Activated naive CD4-positive, alpha-beta T cell treated with anti-CD3 and anti-CD28 coated beads, Interleukin-2, amount 10 ng/mL, durations not matched to agents 7 days and 5 days (primary cell): ENCODE results near the gene KCNS1.
"Not testable (repeated sequence)": the region's sequence is repeated elsewhere in the genome, so short reads cannot be mapped to it uniquely, and the experiment has no call there.

Source experiments
- CTCF ChIA-PET: fragments of 350-600 bp; sonication (Branson Sonifier 250); formaldehyde crosslinking; loops from one replicate; lab custom pipeline; 2021; ENCODE audit warnings: antibody characterized with exemption; lab: Charles Lee
- DNase-seq: peaks from one replicate; pipeline ENCODE4 v3.0.0-alpha.2; 2020
- H3K27ac Mint-ChIP-seq: one replicate; pipeline ENCODE4 v1.8.0; 2021; ENCODE audit warnings: mild to moderate bottlenecking, moderate library complexity, mixed read lengths
- H3K27me3 Mint-ChIP-seq: one replicate; pipeline ENCODE4 v1.8.0; 2021; ENCODE audit warnings: mild to moderate bottlenecking, mixed read lengths
- H3K36me3 Mint-ChIP-seq: one replicate; pipeline ENCODE4 v1.8.0; 2021; ENCODE audit warnings: mixed read lengths
- H3K4me1 Mint-ChIP-seq: one replicate; pipeline ENCODE4 v1.8.0; 2021; ENCODE audit warnings: mixed read lengths
- H3K4me3 Mint-ChIP-seq: one replicate; pipeline ENCODE4 v1.8.0; 2021; ENCODE audit warnings: mild to moderate bottlenecking, moderate library complexity, mixed read lengths
- H3K9me3 Mint-ChIP-seq: one replicate; pipeline ENCODE4 v1.8.0; 2021; ENCODE audit warnings: mixed read lengths

Gene KCNS1, protein sequence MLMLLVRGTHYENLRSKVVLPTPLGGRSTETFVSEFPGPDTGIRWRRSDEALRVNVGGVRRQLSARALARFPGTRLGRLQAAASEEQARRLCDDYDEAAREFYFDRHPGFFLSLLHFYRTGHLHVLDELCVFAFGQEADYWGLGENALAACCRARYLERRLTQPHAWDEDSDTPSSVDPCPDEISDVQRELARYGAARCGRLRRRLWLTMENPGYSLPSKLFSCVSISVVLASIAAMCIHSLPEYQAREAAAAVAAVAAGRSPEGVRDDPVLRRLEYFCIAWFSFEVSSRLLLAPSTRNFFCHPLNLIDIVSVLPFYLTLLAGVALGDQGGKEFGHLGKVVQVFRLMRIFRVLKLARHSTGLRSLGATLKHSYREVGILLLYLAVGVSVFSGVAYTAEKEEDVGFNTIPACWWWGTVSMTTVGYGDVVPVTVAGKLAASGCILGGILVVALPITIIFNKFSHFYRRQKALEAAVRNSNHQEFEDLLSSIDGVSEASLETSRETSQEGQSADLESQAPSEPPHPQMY

DNA sequence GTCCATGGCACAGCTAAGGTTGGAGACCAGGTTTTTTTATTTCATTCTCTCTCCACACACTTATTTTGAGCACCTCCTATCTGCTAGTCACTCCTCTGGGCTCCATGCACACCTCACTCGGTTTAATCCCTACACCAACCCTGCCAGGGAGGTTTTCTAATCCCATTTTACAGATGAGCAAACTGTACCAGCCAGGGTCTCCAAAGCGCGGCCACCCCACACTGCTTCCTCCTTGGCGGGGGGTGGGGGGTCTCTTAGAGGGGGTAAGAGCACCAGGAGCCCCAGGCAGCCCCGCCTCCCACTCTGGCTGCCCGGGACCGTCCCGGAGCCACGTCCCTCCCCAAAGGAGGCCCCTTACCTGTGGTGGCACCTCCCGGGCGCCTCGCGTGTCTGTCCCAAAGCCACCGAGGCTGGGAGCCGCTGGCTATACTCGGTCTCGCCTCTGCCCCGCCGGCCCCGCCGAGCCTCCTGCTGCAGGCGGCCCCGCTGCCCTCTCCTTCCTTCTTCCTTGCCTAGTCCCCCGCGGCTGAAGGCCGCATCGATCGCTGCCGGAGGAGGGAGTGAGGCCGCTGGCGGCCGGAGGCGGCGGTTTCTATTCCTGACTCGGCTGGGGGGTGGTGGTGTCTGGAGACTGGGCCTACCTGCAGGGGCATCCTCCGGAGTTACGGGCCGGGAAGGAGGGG is at the start of gene KCNS1:
KCNS1 (minus strand) TSS at position 565 of the 683 bp plus-strand sequence. CDS start 1,891 bp downstream, outside the sequence.
- no peaks in the 10 kb centered on the region for H3K36me3 Mint-ChIP-seq
- DNase-seq = no peak
- H3K27ac Mint-ChIP-seq = no peak within 1 kb of the TSS
- peaks cover 13% of the 10 kb centered on the region for H3K4me1 Mint-ChIP-seq
- H3K27me3 Mint-ChIP-seq = peaks cover 96% of the 10 kb centered on the region
- H3K4me3 Mint-ChIP-seq = no peak within 1 kb of the TSS
- H3K9me3 Mint-ChIP-seq = no peaks in the 10 kb centered on the region
- CTCF ChIA-PET = interaction anchor here (1.0 to 10.3 kb wide), 5 partner anchors 10 to 193 kb away, joined by 3 to 104 read pairs (median 6); no protein-coding TSS in a partner anchor

DNA sequence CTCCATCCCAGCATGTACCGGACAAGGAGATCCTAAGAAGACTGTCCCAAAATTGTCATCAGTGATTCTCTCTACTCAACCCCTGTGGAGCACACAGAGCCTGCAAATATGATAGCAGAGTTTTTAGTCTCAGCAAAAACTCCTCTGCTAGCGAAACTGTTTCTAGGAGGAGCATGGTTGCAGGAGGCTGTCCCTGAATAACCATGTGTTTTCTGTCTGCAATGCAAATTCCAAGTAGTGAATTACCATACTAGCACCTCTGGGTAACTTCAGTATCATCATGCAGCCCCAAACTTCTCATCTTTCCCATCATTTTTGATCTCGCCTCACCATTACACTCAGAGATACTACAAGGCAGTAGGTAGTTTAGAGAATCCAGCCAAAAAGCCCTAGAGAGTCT is 48.1 kb upstream of the KCNS1 start:
- Mint-ChIP-seq H3K27ac (no peak overlapping the region), H3K4me1 (no peaks in the 10 kb centered on the region), H3K36me3 (no peaks in the 10 kb centered on the region), H3K9me3 (no peaks in the 10 kb centered on the region), H3K4me3 (no peak overlapping the region), H3K27me3 (peaks cover 58% of the 10 kb centered on the region)
- CTCF ChIA-PET = no interaction called here
- DNase-seq = no peak

DNA sequence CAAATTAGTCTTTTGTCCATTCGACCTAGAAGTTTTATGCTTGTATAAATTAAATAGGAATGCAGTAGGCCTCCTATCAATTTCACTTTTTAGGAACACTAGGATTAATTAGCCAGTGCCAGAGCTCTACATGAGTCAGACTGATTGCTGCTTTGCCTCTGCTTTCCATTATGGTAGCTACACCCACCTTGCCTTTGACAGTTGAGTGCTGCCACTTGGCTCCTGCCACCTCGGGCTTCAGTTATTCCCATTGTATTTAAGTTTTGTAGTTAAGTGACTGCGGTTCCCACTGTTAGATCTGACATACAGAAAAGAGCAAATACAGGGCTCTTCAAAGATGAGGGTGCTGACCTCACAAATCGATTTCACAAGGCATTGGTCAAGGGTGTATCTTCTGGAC is 39.9 kb upstream of the KCNS1 start:
- no peaks in the 10 kb centered on the region for H3K4me1 Mint-ChIP-seq
- no peaks in the 10 kb centered on the region for H3K9me3 Mint-ChIP-seq
- no peak overlapping the region for H3K27ac Mint-ChIP-seq
- CTCF ChIA-PET = no interaction called here
- no peak overlapping the region for H3K4me3 Mint-ChIP-seq
- DNase-seq = no peak
- H3K36me3 Mint-ChIP-seq = no peaks in the 10 kb centered on the region
- H3K27me3 Mint-ChIP-seq = peaks cover 30% of the 10 kb centered on the region

DNA sequence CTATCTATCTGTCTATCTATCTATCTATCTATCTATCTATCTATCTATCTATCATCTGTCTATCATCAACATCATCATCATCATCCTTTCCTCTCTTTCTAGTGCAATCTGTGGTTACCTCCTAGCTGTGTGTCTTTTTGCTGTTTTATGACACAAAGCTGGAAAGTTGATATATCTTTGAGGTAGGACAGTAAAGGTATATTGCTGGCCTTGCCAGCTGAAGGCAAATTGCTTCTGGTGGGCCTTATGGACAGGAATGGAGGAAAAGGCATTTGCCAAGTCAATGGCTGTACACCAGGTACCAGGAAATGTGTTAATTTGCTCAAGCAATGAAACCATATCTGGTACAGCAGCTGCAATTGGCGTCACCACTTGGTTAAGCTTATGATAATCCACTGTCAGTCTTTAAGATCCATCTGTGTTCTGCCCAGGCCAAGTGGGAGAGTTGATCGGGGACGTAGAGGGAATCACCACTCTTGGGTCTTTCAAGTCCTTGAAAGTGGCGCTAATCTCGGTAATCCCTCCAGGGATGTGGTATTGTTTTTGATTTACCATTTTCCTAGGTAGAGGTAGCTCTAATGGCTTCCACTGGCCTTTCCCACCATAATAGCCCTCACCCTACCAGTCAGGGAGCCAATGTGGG is 38.9 kb upstream of the KCNS1 start:
- not testable (repeated sequence) for H3K9me3 Mint-ChIP-seq, DNase-seq, H3K36me3 Mint-ChIP-seq, H3K4me1 Mint-ChIP-seq, H3K27ac Mint-ChIP-seq, H3K4me3 Mint-ChIP-seq
- peaks cover 28% of the 10 kb centered on the region for H3K27me3 Mint-ChIP-seq
- CTCF ChIA-PET = interaction anchor here (0.9 to 2.5 kb wide), 9 partner anchors 10 to 631 kb away, joined by 3 to 36 read pairs (median 5); no protein-coding TSS in a partner anchor

DNA sequence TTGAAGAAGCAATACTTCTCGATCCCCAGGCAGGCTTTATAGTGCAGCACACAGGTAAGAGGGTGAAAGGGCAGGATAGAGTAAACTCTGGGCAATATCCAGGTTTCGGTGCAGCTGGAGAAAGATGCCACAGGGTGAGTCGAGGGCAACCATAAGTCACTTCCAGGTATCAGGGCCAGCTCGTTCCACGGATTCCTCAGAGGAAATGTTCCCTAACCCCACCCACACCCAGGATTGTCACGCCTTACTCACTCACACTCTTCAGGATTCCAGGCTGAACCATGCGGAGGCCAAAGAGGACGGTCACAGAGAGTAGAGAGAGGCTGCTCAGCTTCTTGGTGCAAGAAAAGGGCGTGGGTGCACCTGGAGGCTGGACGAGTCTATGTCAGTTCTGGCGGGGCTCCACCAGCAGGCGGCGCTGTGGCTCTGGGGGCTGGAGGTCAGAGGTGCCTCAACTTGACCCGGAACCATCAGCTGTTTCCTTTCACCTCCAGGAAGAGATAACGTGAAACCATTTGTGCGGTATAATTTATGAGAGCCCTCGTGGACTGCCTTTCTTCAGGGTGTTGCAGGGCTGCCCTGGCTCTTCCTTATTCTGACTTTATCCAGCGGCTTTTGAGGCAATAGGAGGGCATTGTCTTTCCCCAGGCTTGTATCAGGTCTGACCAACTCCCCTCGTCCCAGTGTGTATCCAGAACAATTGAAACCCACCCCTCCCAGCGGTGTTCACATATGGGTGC is 37.8 kb upstream of the KCNS1 start:
- Mint-ChIP-seq H3K4me3 (no peak overlapping the region), H3K36me3 (no peaks in the 10 kb centered on the region), H3K9me3 (no peaks in the 10 kb centered on the region), H3K4me1 (no peaks in the 10 kb centered on the region), H3K27me3 (peaks cover 24% of the 10 kb centered on the region), H3K27ac (no peak overlapping the region)
- CTCF ChIA-PET = interaction anchor here (0.6 to 2.5 kb wide), 14 partner anchors 9 to 632 kb away, joined by 3 to 36 read pairs (median 4); partner anchors contain the start of gene WFDC5
- peak; percentile 79 for DNase-seq

DNA sequence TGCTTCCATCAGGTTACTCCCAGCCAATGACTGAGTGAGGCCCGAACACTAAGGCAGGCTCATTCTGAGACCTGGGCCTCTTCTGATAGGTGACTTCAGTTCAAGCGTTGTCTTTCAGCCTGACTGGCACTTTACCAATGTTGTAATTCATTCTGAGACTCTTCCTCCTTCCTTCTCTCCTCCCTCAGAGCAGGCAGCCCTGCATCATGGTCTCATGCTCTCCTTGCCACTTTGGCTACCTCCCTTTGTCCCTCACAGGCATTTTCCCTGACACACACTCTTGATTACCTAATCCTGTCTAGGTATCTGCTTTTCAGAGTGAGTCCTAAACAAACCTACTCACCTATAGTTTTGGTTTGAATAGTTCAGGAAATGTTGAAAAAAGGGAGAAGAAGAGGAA is 36.0 kb upstream of the KCNS1 start:
- H3K27me3 Mint-ChIP-seq = peaks cover 16% of the 10 kb centered on the region
- no peaks in the 10 kb centered on the region for H3K4me1 Mint-ChIP-seq
- no peaks in the 10 kb centered on the region for H3K36me3 Mint-ChIP-seq
- CTCF ChIA-PET = no interaction called here
- no peak overlapping the region for H3K27ac Mint-ChIP-seq
- no peak overlapping the region for H3K4me3 Mint-ChIP-seq
- no peak for DNase-seq
- H3K9me3 Mint-ChIP-seq = no peaks in the 10 kb centered on the region

DNA sequence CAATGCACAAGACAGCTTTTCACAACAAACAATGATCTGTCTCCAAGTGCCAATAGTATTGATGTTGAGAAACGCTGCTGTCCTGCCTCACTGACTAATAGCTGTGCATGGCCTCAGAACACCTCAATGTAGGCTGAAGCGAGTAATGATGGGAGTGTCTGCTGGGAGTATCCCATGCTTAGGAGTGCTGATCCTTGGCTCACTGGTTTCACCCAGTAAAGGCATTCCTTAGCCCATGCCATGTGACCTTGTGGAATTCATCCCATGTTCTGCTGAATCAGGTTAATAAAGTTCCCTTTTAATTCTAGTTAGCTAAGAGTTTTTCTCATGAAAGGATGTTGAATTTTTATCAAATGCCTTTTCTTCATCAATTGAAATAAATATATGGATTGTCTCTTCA is 27.2 kb upstream of the KCNS1 start:
- CTCF ChIA-PET = no interaction called here
- Mint-ChIP-seq H3K4me3 (no peak overlapping the region), H3K27ac (no peak overlapping the region), H3K9me3 (no peaks in the 10 kb centered on the region), H3K4me1 (no peaks in the 10 kb centered on the region), H3K27me3 (peaks cover 33% of the 10 kb centered on the region), H3K36me3 (no peaks in the 10 kb centered on the region)
- DNase-seq = no peak

DNA sequence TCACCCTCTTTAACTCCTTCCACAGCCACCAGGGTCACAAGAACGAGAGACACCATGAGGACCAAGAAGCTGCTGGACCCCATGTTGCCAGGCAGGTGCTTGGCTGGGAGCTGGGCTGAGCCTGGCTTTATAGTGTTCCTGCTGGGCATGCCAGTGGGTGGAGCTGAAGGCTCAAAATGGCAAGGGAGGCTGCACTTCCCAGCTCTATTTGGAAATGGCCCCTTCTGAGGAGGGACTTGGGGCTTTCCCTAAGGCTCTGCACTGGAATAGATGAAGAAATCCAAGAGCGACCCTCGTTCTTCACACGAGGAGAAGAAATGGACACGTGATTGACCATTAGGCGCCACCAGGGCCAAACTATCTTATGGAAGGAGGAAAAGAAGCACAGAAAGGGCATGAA is 23.4 kb upstream of the KCNS1 start, which contains the start of gene WFDC12:
WFDC12 (minus strand) TSS at position 101 of the 400 bp plus-strand sequence; CDS start at position 83, 18 bp downstream.
- no peak within 1 kb of the TSS for H3K27ac Mint-ChIP-seq
- no peak for DNase-seq
- no peaks in the 10 kb centered on the region for H3K9me3 Mint-ChIP-seq
- CTCF ChIA-PET = no interaction called here
- H3K27me3 Mint-ChIP-seq = peaks cover 32% of the 10 kb centered on the region
- H3K4me3 Mint-ChIP-seq = no peak within 1 kb of the TSS
- H3K36me3 Mint-ChIP-seq = no peaks in the 10 kb centered on the region
- no peaks in the 10 kb centered on the region for H3K4me1 Mint-ChIP-seq

DNA sequence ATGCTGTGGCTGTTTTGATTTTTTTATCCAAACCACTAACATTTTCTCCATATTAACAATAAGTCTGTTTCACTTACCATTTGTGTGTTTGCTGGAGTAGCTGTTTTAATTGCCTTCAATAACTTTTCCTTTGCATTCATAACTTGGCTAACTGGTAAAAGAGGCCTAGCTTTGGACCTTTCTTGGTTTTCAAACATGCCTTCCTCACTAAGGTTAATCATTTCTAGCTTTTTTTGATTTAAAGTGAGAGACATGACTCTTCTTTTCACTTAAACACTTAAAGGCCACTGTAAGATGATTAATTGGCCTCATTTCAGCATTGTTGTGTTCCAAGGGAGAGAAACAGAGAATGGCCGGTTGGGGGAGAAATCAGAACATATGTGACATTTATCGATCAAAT is 20.5 kb upstream of the KCNS1 start:
- Mint-ChIP-seq H3K4me1 (no peaks in the 10 kb centered on the region), H3K4me3 (no peak overlapping the region), H3K9me3 (no peaks in the 10 kb centered on the region), H3K27ac (no peak overlapping the region), H3K36me3 (no peaks in the 10 kb centered on the region), H3K27me3 (peaks cover 36% of the 10 kb centered on the region)
- DNase-seq = no peak
- CTCF ChIA-PET = interaction anchor here (1.0 to 1.1 kb wide), 2 partner anchors 17 to 77 kb away, joined by 3 read pairs; no protein-coding TSS in a partner anchor

DNA sequence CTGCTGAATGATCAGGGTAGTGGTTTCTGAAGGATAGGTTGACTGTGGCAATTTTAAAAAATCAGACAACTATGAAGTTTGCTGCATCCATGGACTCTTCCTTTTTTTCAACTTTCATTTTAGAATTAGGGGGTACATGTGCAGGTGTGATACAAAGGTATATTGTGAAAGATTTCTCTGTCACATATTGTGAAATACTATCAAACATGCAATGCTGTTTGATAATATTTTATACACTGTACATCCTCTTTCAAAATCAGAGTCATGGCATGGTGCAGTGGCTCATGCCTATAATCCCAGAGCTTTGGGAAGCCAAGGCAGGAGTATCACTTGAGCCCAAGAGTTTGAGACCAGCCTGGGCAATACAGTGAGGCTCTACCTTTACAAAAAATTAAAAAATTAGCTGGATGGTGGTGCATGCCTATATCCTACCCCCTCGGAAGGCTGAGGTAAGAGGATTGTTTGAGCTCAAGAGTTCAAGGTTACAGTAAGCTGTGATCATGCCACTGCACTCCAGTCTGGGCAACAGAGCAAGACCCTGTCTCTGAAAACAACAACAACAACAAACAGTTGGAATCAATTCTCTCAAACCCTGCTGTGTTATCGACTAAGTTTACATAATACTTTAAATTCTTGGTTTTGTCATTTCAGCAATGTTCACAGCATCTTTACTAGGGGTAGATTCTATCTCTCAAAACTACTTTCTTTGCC is 18.8 kb upstream of the KCNS1 start:
- DNase-seq = no peak
- Mint-ChIP-seq H3K9me3 (no peaks in the 10 kb centered on the region), H3K4me1 (no peaks in the 10 kb centered on the region), H3K27me3 (peaks cover 40% of the 10 kb centered on the region), H3K27ac (no peak overlapping the region), H3K4me3 (no peak overlapping the region), H3K36me3 (no peaks in the 10 kb centered on the region)
- CTCF ChIA-PET = no interaction called here

DNA sequence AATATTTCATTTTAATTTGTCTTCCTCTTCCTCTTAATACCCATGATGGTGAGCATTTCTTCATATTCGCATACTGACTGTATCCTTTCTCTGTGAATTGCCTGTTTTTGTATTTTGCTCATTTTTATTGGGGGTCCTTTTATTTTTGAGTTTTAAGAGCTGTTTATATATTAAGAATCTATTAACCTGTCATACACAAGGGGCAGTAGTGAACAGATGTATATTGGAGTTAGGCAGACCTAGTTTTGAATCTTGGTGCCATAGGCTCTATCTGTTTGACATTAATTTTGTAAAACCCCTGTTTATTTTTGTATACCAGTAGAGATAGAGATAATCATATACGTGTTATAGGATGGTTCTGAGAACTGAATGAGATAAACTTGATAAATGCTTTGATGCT is 17.1 kb upstream of the KCNS1 start:
- no peak for DNase-seq
- Mint-ChIP-seq H3K27me3 (peaks cover 33% of the 10 kb centered on the region), H3K4me1 (no peaks in the 10 kb centered on the region), H3K27ac (no peak overlapping the region), H3K9me3 (no peaks in the 10 kb centered on the region), H3K4me3 (no peak overlapping the region), H3K36me3 (no peaks in the 10 kb centered on the region)
- CTCF ChIA-PET = no interaction called here

DNA sequence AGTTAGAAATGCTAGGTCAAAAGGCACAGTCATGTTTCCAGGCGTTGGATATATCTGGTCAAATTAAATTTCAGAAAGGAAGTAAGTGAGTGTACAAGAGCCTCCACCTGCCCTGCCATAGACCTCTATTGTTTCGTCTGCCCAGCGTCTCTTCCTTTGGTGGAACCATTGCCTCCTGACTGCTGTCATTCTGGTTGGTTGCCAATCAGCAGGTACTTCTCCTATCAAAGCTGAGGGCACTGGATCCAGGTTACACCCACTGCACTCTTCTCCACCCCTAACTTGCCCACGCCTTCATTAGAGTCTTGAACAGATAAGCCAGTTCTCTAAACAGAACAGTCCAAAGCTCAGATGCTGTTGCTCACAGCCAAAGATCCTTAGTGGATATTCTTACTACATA is 16.7 kb upstream of the KCNS1 start:
- H3K4me3 Mint-ChIP-seq = no peak overlapping the region
- no peaks in the 10 kb centered on the region for H3K36me3 Mint-ChIP-seq
- peaks cover 33% of the 10 kb centered on the region for H3K27me3 Mint-ChIP-seq
- no peaks in the 10 kb centered on the region for H3K4me1 Mint-ChIP-seq
- no peak for DNase-seq
- CTCF ChIA-PET = no interaction called here
- H3K27ac Mint-ChIP-seq = no peak overlapping the region
- H3K9me3 Mint-ChIP-seq = no peaks in the 10 kb centered on the region

DNA sequence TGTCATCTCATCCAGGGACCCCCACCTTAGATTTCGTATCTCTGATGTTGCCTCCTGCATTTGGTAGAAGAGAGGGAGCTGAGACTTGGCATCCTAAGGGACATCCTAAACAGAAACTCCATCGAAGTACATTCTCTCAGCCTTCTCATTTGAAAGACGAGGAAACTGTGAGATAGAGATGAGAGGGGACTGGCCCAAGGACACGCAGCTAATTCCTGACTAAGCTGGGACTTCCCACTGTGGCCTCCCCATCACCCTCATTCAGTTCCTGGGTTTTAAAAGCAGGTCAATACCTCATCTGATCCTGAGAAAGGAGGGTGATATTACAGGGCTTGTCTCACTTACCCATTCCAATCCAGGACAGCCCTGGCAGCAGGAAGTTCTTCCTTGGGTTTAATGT is 14.9 kb upstream of the KCNS1 start:
- H3K27me3 Mint-ChIP-seq = peaks cover 41% of the 10 kb centered on the region
- no peaks in the 10 kb centered on the region for H3K36me3 Mint-ChIP-seq
- CTCF ChIA-PET = interaction anchor here (2.0 kb wide), 1 partner anchor 19 kb away, joined by 8 read pairs; no protein-coding TSS in a partner anchor
- H3K4me1 Mint-ChIP-seq = no peaks in the 10 kb centered on the region
- no peak overlapping the region for H3K27ac Mint-ChIP-seq
- no peaks in the 10 kb centered on the region for H3K9me3 Mint-ChIP-seq
- H3K4me3 Mint-ChIP-seq = no peak overlapping the region
- DNase-seq = no peak
